HCT116 (cell line): Measurements from ENCODE around the gene NUCB1. TPM values are rescaled to one million over a fixed set of nuclear protein-coding genes. Genes with fewer than 3 reads are reported as not detected.

Source experiments
- ATAC-seq: fragments of 200-7000 bp; cut with Tn5 transposase; 2 replicates; pipeline ENCODE4 v1.9.1; 2020; ENCODE audit warnings: mild to moderate bottlenecking, moderate library complexity
- BruUV-seq: library from RNA; stranded (reverse); fragments of 400-500 nt; replicated peaks from 2 replicates; lab custom pipeline; 2021; lab: Mats Ljungman, UMichigan
- CTCF ChIA-PET: fragments of 300-600 bp; sonication (Branson Sonifier 250); formaldehyde crosslinking; loops from one replicate; lab custom pipeline; 2021; ENCODE audit warnings: antibody characterized with exemption; lab: Charles Lee
- POLR2A ChIA-PET: fragments of 300-600, 350-600 bp; sonication (Branson Sonifier 250); formaldehyde crosslinking; loops from one replicate; lab custom pipeline; 2021; ENCODE audit warnings: antibody characterized with exemption; lab: Charles Lee
- RAD21 ChIA-PET, 2 experiments: fragments of 300-600 bp; sonication (Branson Sonifier 250); formaldehyde crosslinking; loops; one replicate each; lab custom pipeline; 2023; ENCODE audit warnings: low total read pairs in 2 of 2; ENCODE audit not compliant: uncharacterized antibody in 2 of 2, unreplicated experiment in 2 of 2, low non-redundant PET in 1 of 2; lab: Charles Lee
- DNase-seq: peaks from one replicate; pipeline ENCODE4 v3.0.0-alpha.2; 2010; ENCODE audit warnings: low read depth, low spot score
- H2AFZ ChIP-seq: fragments of 200-600 bp; shearing (Covaris generic), sonication (generic); 2 replicates; pipeline ENCODE4 v1.6.1; 2017; ENCODE audit warnings: low read depth, mixed run types, mixed read lengths, antibody characterized with exemption, low read length; ENCODE audit not compliant: poor library complexity, severe bottlenecking
- H3K27ac ChIP-seq: 2 replicates; pipeline ENCODE4 v1.5.1; 2012; ENCODE audit warnings: low read depth, low read length
- H3K27me3 ChIP-seq: fragments of 200-600 bp; sonication (generic); 2 replicates; pipeline ENCODE4 v1.6.1; 2016; ENCODE audit warnings: mixed run types, low read length, mixed read lengths; ENCODE audit not compliant: insufficient read depth
- H3K36me3 ChIP-seq, 2 experiments: fragments of 200-500 bp in 1 of 2; fragments of 200-600 bp in 1 of 2; sonication (Bioruptor generic) in 1 of 2; sonication (generic) in 1 of 2; 2 replicates each; pipeline versions ENCODE4 v1.5.1 to v1.6.1; 2014 to 2016; ENCODE audit warnings: low read length in 2 of 2, inconsistent platforms in 1 of 2, mixed read lengths in 1 of 2, mixed run types in 1 of 2; ENCODE audit not compliant: insufficient read depth in 2 of 2, control insufficient read depth in 1 of 2
- H3K4me1 ChIP-seq, 2 experiments: fragments of 200-600 bp in 1 of 2; sonication (generic) in 1 of 2; 2 replicates each; pipeline versions ENCODE4 v1.5.1 to v1.6.1; 2012 to 2017; ENCODE audit warnings: low read length in 2 of 2, inconsistent platforms in 1 of 2, mild to moderate bottlenecking in 1 of 2, mixed read lengths in 1 of 2, mixed run types in 1 of 2, moderate library complexity in 1 of 2; ENCODE audit not compliant: insufficient read depth in 2 of 2, control insufficient read depth in 1 of 2
- H3K4me2 ChIP-seq: fragments of 200-600 bp; sonication (generic); 2 replicates; pipeline ENCODE4 v1.6.1; 2017; ENCODE audit warnings: mixed run types, low read length, mixed read lengths
- H3K4me3 ChIP-seq, 2 experiments: fragments of 200-600 bp in 1 of 2; sonication (generic) in 1 of 2; replicated peaks in 1 of 2; 2 replicates each; pipeline ENCODE4 v1.5.1; 2011 to 2016; ENCODE audit warnings: low read length in 2 of 2, control low read depth in 1 of 2, low read depth in 1 of 2, mild to moderate bottlenecking in 1 of 2, mixed read lengths in 1 of 2, mixed run types in 1 of 2
- H3K79me2 ChIP-seq: fragments of 200-600 bp; sonication (generic); 2 replicates; pipeline ENCODE4 v1.6.1; 2017; ENCODE audit warnings: mild to moderate bottlenecking, mixed run types, low read length, moderate library complexity, mixed read lengths; ENCODE audit not compliant: insufficient read depth
- H3K9ac ChIP-seq: fragments of 200-600 bp; sonication (generic); 2 replicates; pipeline ENCODE4 v1.6.1; 2016; ENCODE audit warnings: low read length, mixed read lengths
- H3K9me2 ChIP-seq: fragments of 200-600 bp; sonication (generic), shearing (Covaris generic); 2 replicates; pipeline ENCODE4 v1.6.1; 2017; ENCODE audit warnings: mixed run types, mild to moderate bottlenecking, moderate library complexity; ENCODE audit not compliant: insufficient read depth
- H3K9me3 ChIP-seq, 2 experiments: fragments of 200-500 bp in 1 of 2; fragments of 200-600 bp in 1 of 2; sonication (Bioruptor generic) in 1 of 2; sonication (generic) in 1 of 2; 2 replicates each; pipeline ENCODE4 v1.6.1; 2014 to 2017; ENCODE audit warnings: low read length in 2 of 2, mixed read lengths in 2 of 2, inconsistent platforms in 1 of 2, low read depth in 1 of 2, mild to moderate bottlenecking in 1 of 2, mixed run types in 1 of 2, moderate library complexity in 1 of 2; ENCODE audit not compliant: control insufficient read depth in 1 of 2, insufficient read depth in 1 of 2
- H4K20me1 ChIP-seq: fragments of 200-600 bp; sonication (generic), shearing (Covaris generic); 2 replicates; pipeline ENCODE4 v1.6.1; 2017; ENCODE audit warnings: mixed run types, mild to moderate bottlenecking, moderate library complexity; ENCODE audit not compliant: insufficient read depth
- CEBPB ChIP-seq: IDR thresholded peaks from 2 replicates; pipeline ENCODE4 v1.6.1; 2012; ENCODE audit warnings: low read depth
- EZH2 ChIP-seq: fragments of 200-600 bp; sonication (generic); IDR thresholded peaks from 2 replicates; pipeline ENCODE4 v1.6.1; 2017; ENCODE audit warnings: antibody characterized with exemption, mixed run types
- JUND ChIP-seq: IDR thresholded peaks from 2 replicates; pipeline ENCODE4 v1.6.1; 2012
- MAX ChIP-seq: IDR thresholded peaks from 2 replicates; pipeline ENCODE4 v1.6.1; 2012
- POLR2A ChIP-seq: IDR thresholded peaks from 2 replicates; pipeline ENCODE4 v1.7.0; 2011; ENCODE audit warnings: borderline replicate concordance; ENCODE audit not compliant: insufficient read depth, insufficient read length; ENCODE audit errors: extremely low read depth
- POLR2AphosphoS5 ChIP-seq: IDR thresholded peaks from 2 replicates; pipeline ENCODE4 v1.6.1; 2011; ENCODE audit warnings: mild to moderate bottlenecking, low read depth, low read length, moderate library complexity
- SP1 ChIP-seq: IDR thresholded peaks from 2 replicates; pipeline ENCODE4 v1.6.1; 2012; ENCODE audit warnings: low read depth
- SRF ChIP-seq: IDR thresholded peaks from 2 replicates; pipeline ENCODE4 v1.6.1; 2012; ENCODE audit warnings: low read depth
- YY1 ChIP-seq: IDR thresholded peaks from 2 replicates; pipeline ENCODE4 v1.6.1; 2011; ENCODE audit warnings: low read length, low read depth, moderate library complexity, mild to moderate bottlenecking; ENCODE audit not compliant: insufficient replicate concordance; ENCODE audit errors: extremely low read depth
- ZBTB33 ChIP-seq: IDR thresholded peaks from 2 replicates; pipeline ENCODE4 v1.6.1; 2011; ENCODE audit warnings: mild to moderate bottlenecking, low read length, moderate library complexity; ENCODE audit not compliant: insufficient replicate concordance; ENCODE audit errors: extremely low read depth
- intact Hi-C: fragments of 100-400 bp; cut with micrococcal nuclease; formaldehyde crosslinking; loops from 2 replicates; pipeline ENCODE4 v1.10.0; 2022
- total RNA-seq: library from RNA; stranded (reverse); gene quantifications from one replicate; pipeline ENCODE4 v1.2.1, GENCODE V29; 2021; ENCODE audit not compliant: unreplicated experiment

The NUCB1 gene
- total RNA-seq, 1 experiment from 2014 or later = 88.8 TPM

DNA sequence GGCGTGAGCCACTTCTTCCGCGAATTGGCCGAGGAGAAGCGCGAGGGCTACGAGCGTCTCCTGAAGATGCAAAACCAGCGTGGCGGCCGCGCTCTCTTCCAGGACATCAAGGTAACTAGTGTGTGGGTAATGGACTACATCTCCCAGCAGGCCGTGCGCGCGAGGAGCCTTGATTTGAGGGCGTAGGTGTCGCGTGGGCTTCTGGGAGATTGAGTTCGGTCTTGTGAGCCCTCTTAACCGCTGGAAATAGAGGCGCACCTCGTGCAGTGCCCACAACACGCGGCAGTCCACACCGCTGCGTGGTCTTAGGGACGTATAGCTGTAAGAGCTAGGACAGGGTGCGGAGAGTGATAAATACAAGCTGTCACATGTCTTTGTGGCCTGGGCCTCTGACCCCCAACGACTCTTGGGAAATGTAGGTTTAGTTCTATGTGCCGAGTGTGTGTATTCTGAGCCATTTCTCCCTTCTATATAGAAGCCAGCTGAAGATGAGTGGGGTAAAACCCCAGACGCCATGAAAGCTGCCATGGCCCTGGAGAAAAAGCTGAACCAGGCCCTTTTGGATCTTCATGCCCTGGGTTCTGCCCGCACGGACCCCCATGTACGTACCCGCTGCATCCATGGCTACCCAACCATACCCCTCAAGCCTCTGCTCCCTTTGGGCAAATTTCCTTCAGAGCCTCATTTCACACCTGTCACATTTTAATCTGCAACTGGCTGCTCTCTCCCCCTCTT is 65.9 kb downstream of the NUCB1 start:
- Histone ChIP-seq H3K9me2 (no peaks in the 10 kb centered on the region), H2AFZ (no peak overlapping the region), H3K27ac (peak overlapping the region; percentile 75), H3K9me3 (no peaks in the 10 kb centered on the region), H3K4me1 (peaks cover 33 to 60% of the 10 kb centered on the region in 2 experiments), H3K36me3 (peaks cover 3 to 26% of the 10 kb centered on the region in 2 experiments; a peak in 3 of 4 replicates), H3K79me2 (peaks cover 16% of the 10 kb centered on the region), H3K4me2 (peak overlapping the region; percentile 83), H4K20me1 (peaks cover 9% of the 10 kb centered on the region; the same call in 1 of the 2 replicates), H3K27me3 (no peaks in the 10 kb centered on the region), H3K4me3 (peak overlapping the region; percentile 73 to 84), H3K9ac (peak overlapping the region; percentile 78)
- peak; percentile 73 for DNase-seq
- no peak for TF ChIP-seq CEBPB
- TF ChIP-seq MAX = 0 out of 2 replicates have a peak, but pooled peaks have one; percentile 54
- TF ChIP-seq POLR2A = peak; percentile 6
- ATAC-seq = peak; percentile 45
- ChIA-PET RAD21 (no interaction called here), POLR2A (interaction anchor here (1.0 to 2.6 kb wide), 9 partner anchors 10 to 123 kb away, joined by 3 to 9 read pairs (median 4); partner anchors contain the start of genes DHDH, GYS1, NUCB1 and PPP1R15A), CTCF (interaction anchor here (0.6 to 1.3 kb wide), 2 partner anchors 171 to 178 kb away, joined by 3 read pairs; no protein-coding TSS in a partner anchor)
- TSS peak; percentile 85 for BruUV-seq
- intact Hi-C loops = loop anchor here (1.0 to 5.0 kb wide), 2 partner anchors 33 to 94 kb away; partner anchors contain the start of genes DHDH and PPP1R15A

GRCh38 chr19:48966541-48967345 is 66.6 kb downstream of the NUCB1 start:
- TF ChIP-seq YY1 (no peak), JUND (peak; percentile 2; the same call in 1 of the 2 replicates), POLR2AphosphoS5 (peak; percentile 57; the same call in 1 of the 2 replicates), EZH2 (no peak), SP1 (peak; percentile 19; the same call in 1 of the 2 replicates), ZBTB33 (no peak), SRF (no peak)
- Histone ChIP-seq H3K27ac (peak overlapping the region; percentile 75), H3K4me3 (peak overlapping the region; percentile 73 to 84), H4K20me1 (peaks cover 9% of the 10 kb centered on the region; the same call in 1 of the 2 replicates), H3K27me3 (no peaks in the 10 kb centered on the region), H2AFZ (no peak overlapping the region), H3K9ac (peak overlapping the region; percentile 78), H3K4me1 (peaks cover 27 to 54% of the 10 kb centered on the region in 2 experiments), H3K36me3 (peaks cover 3 to 26% of the 10 kb centered on the region in 2 experiments; a peak in 3 of 4 replicates), H3K79me2 (peaks cover 16% of the 10 kb centered on the region), H3K4me2 (peak overlapping the region; percentile 83), H3K9me3 (no peaks in the 10 kb centered on the region), H3K9me2 (no peaks in the 10 kb centered on the region)
- ATAC-seq (no peak), DNase-seq (no peak)
- intact Hi-C loops = loop anchor here (5.0 kb wide), 1 partner anchor 94 kb away; the partner anchor contains the start of gene PPP1R15A
- POLR2A ChIA-PET = interaction anchor here (0.8 to 2.4 kb wide), 12 partner anchors 9 to 124 kb away, joined by 3 to 9 read pairs (median 3); partner anchors contain the start of genes GYS1, NUCB1, PPP1R15A and RUVBL2
- RAD21 ChIA-PET = interaction anchor here in 1 of 2 experiments (0.7 kb wide), 1 partner anchor 32 kb away, joined by 3 read pairs; no protein-coding TSS in a partner anchor
- no TSS peak for BruUV-seq
- CTCF ChIA-PET = interaction anchor here (0.6 to 1.3 kb wide), 3 partner anchors 124 to 179 kb away, joined by 3 to 4 read pairs (median 3); no protein-coding TSS in a partner anchor
